Heart right ventricle (tissue), 16 donors: ENCODE results near the gene SP6. TPM values are rescaled to one million over a fixed set of nuclear protein-coding genes. Genes with fewer than 3 reads are reported as not detected.

ENCODE experiments used
- ATAC-seq, 8 donors: fragments of 200-7000 bp; cut with Tn5 transposase; one replicate each; pipeline ENCODE4 v1.9.1; 2020; ENCODE audit warnings: mild to moderate bottlenecking in 8 of 8, moderate library complexity in 8 of 8, moderate number of reproducible peaks in 1 of 8
- DNase-seq, 2 donors: peaks; one replicate each; pipeline ENCODE4 v3.0.0-alpha.2; 2020
- H3K27ac ChIP-seq, 10 donors: fragments of 200-600 bp; sonication (generic) in 2 of 10; one replicate each; pipeline versions ENCODE4 v1.5.0 to v1.8.0; 2020 to 2022; ENCODE audit warnings: mild to moderate bottlenecking in 3 of 10
- H3K27me3 ChIP-seq, 7 donors: fragments of 200-600 bp; one replicate each; pipeline ENCODE4 v1.8.0; 2021 to 2022; ENCODE audit warnings: mild to moderate bottlenecking in 2 of 7
- H3K36me3 ChIP-seq, 9 donors: fragments of 200-600 bp; sonication (generic) in 1 of 9; one replicate each; pipeline versions ENCODE4 v1.5.0 to v1.8.0; 2020 to 2022; ENCODE audit warnings: mild to moderate bottlenecking in 2 of 9
- H3K4me1 ChIP-seq, 9 donors: fragments of 200-600 bp; sonication (generic) in 1 of 9; one replicate each; pipeline versions ENCODE4 v1.5.0 to v1.8.0; 2020 to 2022; ENCODE audit warnings: mild to moderate bottlenecking in 4 of 9
- H3K4me3 ChIP-seq, 10 donors: fragments of 200-600 bp; sonication (generic) in 2 of 10; one replicate each; pipeline versions ENCODE4 v1.5.0 to v1.8.0; 2020 to 2022; ENCODE audit warnings: mild to moderate bottlenecking in 7 of 10, moderate library complexity in 2 of 10
- H3K9me3 ChIP-seq, 11 donors: fragments of 200-600 bp in 10 of 11; sonication (generic) in 2 of 11; one replicate each; pipeline versions ENCODE4 v1.5.0 to v1.8.0; 2013 to 2022; ENCODE audit warnings: mild to moderate bottlenecking in 2 of 11, control low read depth in 1 of 11, moderate library complexity in 1 of 11
- CTCF ChIP-seq, 9 donors: fragments of 200-600 bp; sonication (generic) in 2 of 9; IDR thresholded peaks; one replicate each; pipeline versions ENCODE4 v1.5.0 to v1.8.0; 2021 to 2022; ENCODE audit warnings: antibody characterized with exemption in 9 of 9, mild to moderate bottlenecking in 5 of 9, moderate library complexity in 1 of 9
- WGBS, 2 donors: extraction: QIAGEN DNeasy Blood & Tissue Kit; methylation state at CpG; one replicate each; pipeline ENCODE4 v1.1.7; 2013; ENCODE audit warnings: inconsistent platforms in 1 of 2; 5-methylcytosine and 5-hydroxymethylcytosine counted together
- intact Hi-C, 10 donors: fragments of 100-400 bp; cut with DNase I; formaldehyde crosslinking; loops; one replicate each; pipeline versions ENCODE4 v1.11.1 to v1.14.2; 2022
- polyA plus RNA-seq, 2 donors: library from polyadenylated mRNA; stranded (reverse); fragments of 200-250 nt; gene quantifications; one replicate each; pipeline ENCODE4 v1.2.3, GENCODE V29; 2013
- total RNA-seq, 10 donors: library from RNA; stranded (reverse); fragmentation: NEBNext Ultra II Directional in 3 of 10; extraction: Animal tissue kit (Norgen Biotek cat#: 25700) in 3 of 10; gene quantifications; one replicate each; pipeline versions ENCODE4 v1.2.1 to v1.2.4, GENCODE V29; 2021 to 2023
- donor health status: Arrhythmogenic right ventricular cardiomyopathy.
- donor health status: ischemic (EF 13 %, LVEDD 7.1; RV severe dilation, severe dysfunction).
- donor health status: healthy with polysubstance abuse.
- donor health status: DM: no; HTN: yes; CAD: no.
- donor health status: DM: no; HTN: no; CAD: no.
- donor health status: ischemic (EF 25% LVEDD 6.9; RV normal size, moderate dysfunction).
- donor health status: ischemic (EF 25% LVEDD 5.7; RV mildly dilated, moderate dysfunction).
- donor health status: healthy.
- donor health status: DM: yes; HTN: yes; CAD: no.
- donor health status: Ischemic cardiomyopathy.
- donor health status: ischemic (EF 35%, LVEDD 5.7; RV mildly dilated, moderate dysfunction).
- donor health status: nonischemic (EF 11% LVEDD 7.7; RV severe dilation, severe dysfunction).
- donor health status: DM: yes; HTN: yes; CAD: no.
- donor health status: PGD.
- donor health status: ischemic (EF 29% LVEDD 5.4; RV normal size, mild dysfunction).
- donor health status: nonischemic (EF 23%, LVEDD 6.1; RV moderate dilation, normal function).

Gene SP6
- total and polyA plus RNA-seq, 12 donors, result 0.05 to 1.9 (median 0.23) TPM

GRCh38 chr17:47836601-47837000 is 14.4 kb downstream of the SP6 start:
- WGBS, 2 donors, result 86 to 92% methylated on average over 6 of the region's 6 CpGs
- Histone ChIP-seq H3K4me1 (peaks cover 0 to 56% (median 34%) of the 10 kb centered on the region in 9 donors), H3K27me3 (no peaks in the 10 kb centered on the region), H3K36me3 (peaks cover 0 to 37% (median 12%) of the 10 kb centered on the region in 9 donors), H3K9me3 (no peaks in the 10 kb centered on the region), H3K27ac (no peak overlapping the region), H3K4me3 (no peak overlapping the region)
- TF ChIP-seq CTCF (IDR thresholded peaks at IDR 0.05), result no peak
- no peak for DNase-seq
- ATAC-seq, result no peak
- intact Hi-C loops, result loop anchor here in 1 of 10 donors (10.0 kb wide), 1 partner anchor 268 kb away; the partner anchor contains the start of genes CBX1 and SNX11

GRCh38 chr17:47834756-47835155 is 16.2 kb downstream of the SP6 start:
- Histone ChIP-seq H3K4me3 (no peak overlapping the region), H3K27ac (peak overlapping the region in 9 of 10 donors; percentile 27 to 80 (median 49)), H3K27me3 (no peaks in the 10 kb centered on the region), H3K4me1 (peaks cover 8 to 55% (median 35%) of the 10 kb centered on the region in 9 donors), H3K36me3 (peaks cover 0 to 37% (median 12%) of the 10 kb centered on the region in 9 donors), H3K9me3 (no peaks in the 10 kb centered on the region)
- WGBS, 2 donors, result 52 to 71% methylated on average over 5 of the region's 5 CpGs
- ATAC-seq, result no peak
- no peak for TF ChIP-seq CTCF (IDR thresholded peaks at IDR 0.05)
- DNase-seq, result no peak
- intact Hi-C loops, result loop anchor here in 1 of 10 donors (10.0 kb wide), 1 partner anchor 270 kb away; the partner anchor contains the start of genes CBX1 and SNX11

GRCh38 chr17:47831934-47832327 is 19.0 kb downstream of the SP6 start:
- Histone ChIP-seq H3K27ac (peak overlapping the region in 4 of 10 donors; percentile 55 to 90 (median 75)), H3K4me1 (peaks cover 8 to 48% (median 33%) of the 10 kb centered on the region in 9 donors), H3K36me3 (peaks cover 0 to 36% (median 22%) of the 10 kb centered on the region in 9 donors), H3K27me3 (no peaks in the 10 kb centered on the region), H3K9me3 (no peaks in the 10 kb centered on the region), H3K4me3 (peak overlapping the region; percentile 53 to 93 (median 75))
- DNase-seq, result no peak
- intact Hi-C loops, result loop anchor here in 1 of 10 donors (10.0 kb wide), 1 partner anchor 273 kb away; the partner anchor contains the start of genes CBX1 and SNX11
- peak in 6 of 8 donors; percentile 2 to 21 (median 12) for ATAC-seq
- no peak for TF ChIP-seq CTCF (IDR thresholded peaks at IDR 0.05)
- 8% methylated on average over 7 of the region's 7 CpGs for WGBS, 2 donors

- H3K9me3 ChIP-seq, result no peaks in the 10 kb centered on the region
- intact Hi-C loops, result loop anchor here in 1 of 10 donors (10.0 kb wide), 1 partner anchor 274 kb away; the partner anchor contains the start of genes CBX1 and SNX11
- peak within 1 kb of the TSS; percentile 53 to 93 (median 75) for H3K4me3 ChIP-seq
- no peaks in the 10 kb centered on the region for H3K27me3 ChIP-seq
- H3K4me1 ChIP-seq, result peaks cover 8 to 48% (median 33%) of the 10 kb centered on the region in 9 donors
- peak within 1 kb of the TSS in 9 of 10 donors; percentile 28 to 90 (median 74) for H3K27ac ChIP-seq
- TF ChIP-seq CTCF (IDR thresholded peaks at IDR 0.05), result peak in 2 of 9 donors; percentile 12 to 17
- WGBS, 2 donors, result 1% methylated on average over 34 to 42 of the region's 42 CpGs
- ATAC-seq, result peak; percentile 93 to 98 (median 97)
- DNase-seq, result peak; percentile 93 to 94
- peaks cover 0 to 37% (median 24%) of the 10 kb centered on the region in 9 donors for H3K36me3 ChIP-seq
These were observed 19.7 kb downstream of the SP6 start, which contains the start of the genes LRRC46 and MRPL10 for GRCh38 chr17:47831003-47831933. Gene LRRC46 (plus strand): TSS chr17:47831670. CDS start chr17:47831990, 320 bp downstream. Gene MRPL10 (minus strand): TSS chr17:47831541. CDS start chr17:47831511, 30 bp downstream.
